ENCODE results near the gene SELP.
A peak's percentile ranks its signal among the peaks of the same experiment; 100 is the strongest.

SELP gene

DNA sequence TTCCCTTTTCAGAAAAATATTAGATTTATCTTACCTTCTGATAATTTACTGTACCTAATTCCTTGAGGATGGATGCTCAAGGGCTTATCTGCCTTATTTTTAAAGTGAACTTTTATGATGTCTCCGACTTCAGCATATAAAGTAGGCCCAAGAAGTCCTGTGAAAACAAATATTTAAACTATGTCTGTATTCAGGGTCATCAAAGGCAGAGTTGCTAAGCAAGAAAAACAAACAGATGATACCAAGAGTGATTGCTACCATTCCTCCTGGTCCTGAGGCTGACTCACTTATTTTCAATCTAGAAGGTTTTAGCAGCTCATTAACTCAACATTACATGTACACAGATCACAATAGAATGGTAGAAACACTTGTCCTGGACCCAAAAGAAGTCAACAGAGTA, 57.7 kb downstream of the SELP start:
- DNase-seq = peak; percentile 30

DNA sequence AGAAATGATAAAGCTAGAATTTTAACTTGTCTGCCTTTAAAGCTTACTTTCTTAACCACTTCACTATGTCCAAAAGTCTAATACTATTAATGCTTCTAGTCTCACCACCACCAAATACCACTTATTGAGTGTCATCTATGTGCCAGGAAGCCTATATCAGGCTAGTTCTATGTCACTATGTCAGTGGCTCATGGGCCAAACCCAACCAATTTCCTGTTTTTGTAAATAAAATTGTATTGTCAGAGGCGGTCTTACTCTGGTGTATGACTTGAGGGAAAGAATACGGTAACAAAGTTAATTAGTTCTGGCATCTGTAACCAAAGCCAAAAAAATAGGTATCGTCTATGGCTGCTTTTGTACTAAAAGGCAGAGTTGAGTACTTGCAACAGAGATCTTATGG, 58.5 kb downstream of the SELP start:
- DNase-seq = peak; percentile 51

DNA sequence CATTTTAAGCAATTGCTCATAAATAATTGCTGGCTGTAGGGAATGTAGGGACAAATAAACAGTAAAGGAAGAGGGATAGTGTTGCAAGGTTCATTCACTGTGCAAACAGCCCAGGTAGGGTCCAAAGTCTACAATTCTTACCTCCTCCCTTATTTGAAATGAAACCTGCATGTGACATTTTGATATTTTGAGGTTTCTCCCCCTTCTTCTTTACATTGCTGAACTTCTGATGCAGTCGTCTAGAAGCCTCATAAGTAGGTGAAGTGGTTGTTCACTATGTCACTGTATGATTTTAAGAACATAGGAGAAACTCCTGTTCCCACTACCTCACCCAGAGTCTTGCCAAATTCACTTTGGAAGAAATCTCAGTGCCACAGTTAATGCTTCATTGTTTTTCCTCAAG, 59.8 kb downstream of the SELP start:
- no peak for DNase-seq

DNA sequence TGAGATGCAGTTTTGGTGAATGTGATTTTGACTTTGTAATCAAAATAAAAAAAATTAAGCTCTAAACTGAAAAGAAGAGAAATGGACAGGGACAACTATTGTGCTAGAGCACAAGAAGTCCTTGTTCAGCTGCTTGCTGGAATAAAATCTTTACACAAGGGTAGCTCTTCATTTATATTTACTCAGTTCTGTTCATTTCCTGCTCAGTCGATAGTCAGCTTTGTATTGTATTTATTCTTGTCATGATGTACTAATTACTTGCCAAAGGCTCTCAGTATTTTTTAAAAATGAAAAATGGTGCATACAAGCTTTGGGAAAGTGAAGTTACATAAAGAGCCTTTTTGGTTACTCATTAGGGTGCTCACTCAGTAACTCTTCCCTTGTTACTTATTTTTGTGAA, 61.4 kb downstream of the SELP start:
- DNase-seq = no peak

DNA sequence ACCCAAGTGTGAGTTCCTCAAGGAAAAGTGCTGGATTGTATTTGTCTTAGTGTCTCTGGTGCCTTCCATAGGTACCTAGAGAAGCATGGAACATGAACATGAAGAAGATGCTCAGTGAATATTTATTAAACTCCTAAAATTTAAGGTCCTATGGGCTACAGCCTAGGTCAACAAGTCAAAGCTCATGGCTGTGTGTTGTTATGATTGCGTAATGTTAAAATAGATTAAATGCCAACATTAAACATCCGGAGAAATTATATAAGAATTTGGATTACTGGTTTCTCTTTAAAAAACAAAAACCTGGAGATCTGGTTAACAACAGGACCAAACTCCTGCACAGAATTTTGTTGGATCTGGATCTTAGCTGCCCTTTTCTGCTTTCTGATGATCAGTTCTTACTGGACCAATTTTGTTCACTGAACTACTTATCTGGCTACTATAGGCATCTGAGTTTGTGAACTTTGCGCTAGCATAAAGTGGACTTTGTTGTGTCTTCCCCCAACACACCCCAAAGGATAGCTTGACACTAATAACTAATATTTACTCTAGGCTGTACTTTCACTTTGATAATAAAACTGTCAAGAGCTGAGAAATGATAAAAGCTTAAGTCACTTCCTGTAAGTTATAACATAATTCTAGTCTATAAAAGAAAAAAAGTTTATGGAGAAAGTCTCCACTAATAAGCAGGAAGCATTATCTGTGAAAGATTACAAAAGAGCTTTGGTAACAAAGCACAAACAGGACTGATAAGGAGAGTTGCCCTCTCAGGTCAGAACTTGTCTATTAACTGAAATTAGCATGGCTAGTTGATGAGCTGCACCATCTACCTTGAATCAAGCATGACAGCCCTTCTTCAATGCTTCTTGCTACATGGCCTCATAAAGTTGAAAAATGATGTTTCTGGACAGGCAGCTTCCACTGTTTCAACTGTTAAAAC, 64.3 kb downstream of the SELP start:
- no peak for DNase-seq

DNA sequence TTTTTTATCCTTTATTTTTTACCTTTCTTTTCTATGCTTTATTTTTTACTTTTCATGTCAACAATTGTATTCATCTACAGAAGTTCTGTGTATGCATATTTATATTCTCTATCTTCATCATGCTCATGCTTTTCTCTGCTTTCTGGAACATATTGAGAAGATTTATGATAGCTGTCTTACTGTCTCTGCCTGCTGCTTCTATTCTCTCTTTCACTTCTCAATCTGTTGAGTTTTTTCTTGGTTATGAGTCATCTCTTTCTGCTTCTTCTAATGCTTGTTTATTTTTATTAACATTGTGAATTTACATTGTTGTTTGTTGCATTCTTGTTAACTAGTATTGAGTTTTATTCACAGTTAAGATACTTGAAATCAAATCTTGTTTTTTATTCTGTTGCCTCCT, 66.3 kb downstream of the SELP start:
- no peak for DNase-seq

DNA sequence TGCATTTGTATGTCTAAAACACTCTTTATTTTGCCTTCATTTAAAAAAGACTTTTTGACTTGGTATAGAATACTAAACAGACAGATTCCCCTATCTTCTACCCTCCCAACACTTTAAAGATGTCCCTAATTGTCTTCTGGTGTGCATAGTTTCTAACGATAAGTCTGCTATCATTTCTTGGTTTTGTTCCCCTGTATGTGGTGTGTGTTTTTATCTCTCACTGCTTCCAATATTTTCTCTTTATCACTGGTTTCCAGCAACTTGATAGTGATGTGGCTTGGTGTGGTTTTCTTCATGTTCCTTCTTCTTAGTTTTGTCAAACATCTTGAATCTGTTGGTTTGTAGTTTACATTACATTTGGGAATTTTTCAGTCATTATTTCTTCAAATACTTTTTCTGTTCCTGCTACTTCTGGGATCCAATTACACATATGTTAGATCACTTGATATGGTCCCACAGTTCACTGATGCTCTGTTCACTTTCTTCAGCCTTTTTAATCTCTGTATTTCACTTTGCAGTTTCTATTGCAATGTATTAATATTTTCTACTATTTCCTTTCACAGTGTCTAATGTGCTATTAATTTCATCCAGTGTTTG, 66.8 kb downstream of the SELP start:
- DNase-seq = no peak

DNA sequence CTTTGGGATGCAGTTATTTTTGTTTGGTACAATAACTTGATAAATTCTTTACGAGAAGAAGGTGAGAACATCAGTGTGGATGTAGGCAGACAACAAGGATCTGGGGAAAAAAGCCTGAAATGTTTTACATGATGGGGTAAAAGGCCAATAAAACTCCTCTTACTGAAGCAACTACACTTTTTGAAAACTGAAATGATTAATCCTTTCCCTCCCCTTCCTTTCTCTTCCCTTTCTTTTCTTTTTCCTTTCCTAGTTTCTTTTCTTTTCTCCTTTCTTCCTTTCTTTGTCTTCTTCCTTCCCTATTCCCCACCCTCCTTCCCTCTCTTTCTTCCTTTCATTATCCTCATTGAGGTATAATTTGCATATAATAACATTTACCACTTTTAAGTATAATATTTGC, 68.2 kb downstream of the SELP start:
- no peak for DNase-seq

DNA sequence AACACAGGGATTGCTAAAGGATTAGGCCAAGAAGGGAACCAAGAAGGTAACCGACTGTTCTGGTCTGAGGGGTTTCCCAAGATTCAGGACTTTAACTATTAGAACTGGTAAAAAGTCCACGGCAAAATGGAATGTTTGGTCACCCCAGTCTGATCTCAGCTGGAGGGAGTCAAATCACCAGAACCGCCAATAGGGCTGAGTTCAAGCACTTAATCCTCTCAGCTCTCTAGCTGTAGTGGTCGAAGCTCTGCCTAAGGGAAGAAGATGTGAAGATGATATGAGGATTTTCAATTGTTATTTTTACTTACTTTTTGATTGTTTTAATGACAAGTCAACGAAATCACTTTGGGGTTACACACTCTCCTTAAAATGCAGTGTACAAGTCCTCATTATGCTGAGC, 72.8 kb downstream of the SELP start:
- no peak for DNase-seq

DNA sequence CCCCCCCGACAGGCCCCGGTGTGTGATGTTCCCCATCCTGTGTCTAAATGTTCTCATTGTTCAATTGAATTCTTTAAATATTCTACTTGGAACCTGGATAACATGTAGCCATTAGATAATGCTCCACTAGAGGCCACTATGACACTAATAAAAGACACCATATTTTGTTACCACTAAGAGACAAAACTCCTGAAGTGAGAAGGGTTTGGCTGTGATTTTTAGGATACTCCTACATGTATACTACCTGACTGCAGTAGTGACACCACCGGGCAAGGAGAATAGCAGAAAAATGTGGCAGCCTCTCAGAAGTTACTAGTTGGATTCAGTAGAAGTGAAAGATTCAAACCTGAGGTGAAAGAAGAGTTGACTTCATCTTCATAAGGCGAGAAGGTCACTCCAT, 79.6 kb downstream of the SELP start:
- peak; percentile 66 for DNase-seq

DNA sequence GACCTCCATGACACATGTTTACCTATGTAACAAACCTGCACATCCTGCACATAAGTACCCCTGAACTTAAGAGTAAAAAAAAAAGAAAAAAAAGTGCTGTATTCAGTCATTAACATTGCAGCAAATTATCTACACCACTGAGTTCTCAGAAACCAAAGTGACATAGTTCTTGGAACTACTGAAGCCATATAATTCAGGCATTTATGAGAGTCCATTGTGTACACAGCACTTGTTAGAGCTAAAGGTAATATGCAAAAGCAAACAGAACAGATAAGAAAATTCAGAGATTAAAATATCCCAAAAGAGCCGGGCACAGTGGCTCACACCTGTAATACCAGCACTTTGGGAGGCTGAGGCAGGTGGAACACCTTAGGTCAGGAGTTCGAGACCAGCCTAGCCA, 81.6 kb downstream of the SELP start:
- no peak for DNase-seq

DNA sequence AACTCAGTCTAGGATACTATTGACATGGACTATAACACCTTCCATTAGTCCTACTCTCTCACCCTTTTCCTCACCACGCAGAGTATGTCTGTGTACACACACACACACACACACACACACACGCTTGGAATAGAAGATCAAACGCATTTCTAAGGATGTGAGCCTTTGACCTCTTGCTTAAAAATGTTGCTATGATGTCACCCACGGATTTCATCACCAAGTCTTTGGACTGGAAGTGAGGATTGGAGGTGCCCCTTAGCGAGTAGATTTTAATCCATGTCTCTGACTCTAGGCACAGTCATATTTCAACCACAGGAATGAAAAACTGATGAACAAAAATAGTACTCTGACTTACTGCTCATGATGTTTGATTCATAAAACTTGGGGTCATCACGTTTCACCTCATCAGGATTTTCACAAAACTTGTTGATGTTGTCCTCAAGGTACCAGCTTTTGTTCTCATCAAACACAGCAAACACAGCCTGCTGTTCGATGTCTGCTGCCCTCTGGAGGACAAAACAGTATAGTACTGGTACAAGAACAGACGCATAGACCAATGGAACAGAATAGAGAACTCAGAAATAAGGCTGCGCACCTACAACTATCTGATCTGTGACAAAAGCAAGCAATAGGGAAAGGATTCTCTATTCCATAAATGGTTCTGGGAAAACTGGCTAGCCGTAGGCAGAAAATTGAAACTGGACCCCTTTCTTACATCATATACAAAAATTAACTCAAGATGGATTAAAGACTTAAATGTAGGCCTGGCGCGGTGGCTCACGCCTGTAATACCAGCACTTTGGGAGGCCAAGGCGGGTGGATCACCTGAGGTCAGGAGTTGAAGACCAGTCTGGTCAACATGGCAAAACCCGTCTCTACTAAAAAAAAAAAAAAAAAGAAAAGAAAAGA, 83.6 kb downstream of the SELP start:
- DNase-seq = peak; percentile 81

DNA sequence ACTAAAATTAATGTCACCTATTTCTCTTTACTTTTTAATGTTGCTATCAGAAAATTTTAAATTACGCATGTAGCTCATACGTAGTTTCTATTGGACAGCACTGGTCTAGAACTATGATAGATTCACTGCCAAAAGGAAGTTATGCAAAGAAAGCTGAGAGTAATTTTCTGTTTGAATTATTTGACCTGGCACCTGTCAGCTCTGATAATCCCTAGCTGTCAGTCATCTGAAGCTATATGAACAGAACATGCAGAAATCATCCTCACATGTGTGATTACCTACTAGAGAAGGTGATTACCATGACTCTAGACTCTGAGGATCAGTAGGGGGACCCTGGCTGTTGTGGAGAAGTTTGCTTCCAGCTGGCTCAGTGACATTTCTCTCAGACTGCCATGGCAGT, 84.5 kb downstream of the SELP start:
- DNase-seq = no peak

DNA sequence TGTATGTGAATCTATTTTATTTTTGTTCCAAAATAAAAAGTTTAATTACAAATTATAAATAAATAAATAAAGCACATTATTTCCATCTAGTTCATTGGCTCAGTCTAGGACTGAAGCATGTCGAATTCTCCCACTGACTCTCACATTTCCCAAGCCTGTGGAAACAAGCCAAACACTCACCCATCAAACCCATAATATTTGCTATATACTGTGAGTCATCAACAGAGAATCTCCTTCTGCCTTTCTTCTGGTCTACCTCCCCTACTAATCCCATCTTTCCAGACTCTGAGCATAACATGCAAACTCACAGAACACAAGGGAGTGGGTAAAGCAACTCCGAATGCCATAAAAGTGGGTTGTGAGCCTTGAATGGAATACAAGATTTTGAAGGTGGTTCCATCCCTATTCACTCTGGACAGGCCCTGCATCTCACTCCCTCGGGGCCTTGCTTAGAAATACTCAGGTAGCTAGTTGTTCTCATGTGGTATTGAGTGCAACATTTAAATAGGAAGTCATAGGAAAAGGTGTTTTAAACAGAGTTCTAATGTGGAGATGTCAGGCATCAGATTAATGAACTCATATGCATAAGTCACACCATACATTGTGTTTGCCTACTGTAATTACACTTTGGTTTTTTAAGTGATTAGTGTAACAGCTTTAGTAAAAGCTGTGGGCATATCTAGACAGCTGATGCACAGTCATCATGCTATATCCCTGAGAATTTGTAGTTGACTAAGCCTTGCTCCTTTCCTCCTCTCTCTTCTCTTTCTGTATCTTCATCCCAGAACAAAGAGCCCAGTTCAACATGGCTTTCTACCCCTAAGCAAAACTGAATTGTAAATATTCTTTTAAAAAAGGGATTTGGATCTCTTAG, 90.7 kb downstream of the SELP start:
- DNase-seq = no peak
